Measurements from ENCODE around the gene MAP3K4. TPM values are rescaled to one million over a fixed set of nuclear protein-coding genes. Genes with fewer than 3 reads are reported as not detected.

MAP3K4 gene
- total RNA-seq, 1 donor from 2014 or later, result 47.2 TPM

GRCh38 chr6:161067749-161068148 is 76.2 kb downstream of the MAP3K4 start:
- Histone ChIP-seq H3K9me3 (no peaks in the 10 kb centered on the region), H3K4me1 (no peaks in the 10 kb centered on the region), H3K27ac (no peak overlapping the region), H3K27me3 (ENCODE audit: low read depth) (no peaks in the 10 kb centered on the region), H3K36me3 (peaks cover 13% of the 10 kb centered on the region), H3K4me3 (no peak overlapping the region)
- intact Hi-C loops (cut with DNase I), result no loop called here
- no peak for TF ChIP-seq CTCF (IDR thresholded peaks at IDR 0.05)
- DNase-seq, result no peak
- ATAC-seq, result no peak

DNA sequence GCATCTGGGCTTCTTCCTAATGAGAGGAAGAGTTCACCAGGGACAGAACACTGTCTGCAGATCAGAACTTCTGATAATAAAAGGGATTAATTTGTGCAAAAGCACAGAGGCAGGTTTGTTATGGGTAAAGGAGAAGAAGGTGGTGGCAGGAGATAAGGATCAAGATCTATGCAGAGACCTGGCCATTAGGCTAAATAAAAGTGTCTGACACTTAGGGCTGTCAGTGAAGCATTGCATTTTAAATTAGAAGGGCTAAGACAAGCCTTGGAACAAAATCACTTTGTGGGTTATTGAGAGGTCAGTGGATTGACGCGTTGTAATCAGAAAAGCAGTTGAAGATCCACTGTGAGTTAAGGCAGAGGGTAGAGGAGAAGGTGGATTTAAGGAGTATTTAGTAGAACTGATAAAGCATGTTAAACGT is 76.8 kb downstream of the MAP3K4 start:
- intact Hi-C loops (cut with DNase I), result no loop called here
- TF ChIP-seq CTCF (IDR thresholded peaks at IDR 0.05), result no peak
- no peaks in the 10 kb centered on the region for H3K9me3 ChIP-seq

GRCh38 chr6:161073930-161074329 is 82.4 kb downstream of the MAP3K4 start:
- peaks cover 54% of the 10 kb centered on the region for H3K36me3 ChIP-seq
- no peak for TF ChIP-seq CTCF (IDR thresholded peaks at IDR 0.05)
- no peak overlapping the region for H3K4me3 ChIP-seq
- DNase-seq (no peak), ATAC-seq (no peak)
- no peaks in the 10 kb centered on the region for H3K4me1 ChIP-seq
- H3K27ac ChIP-seq, result no peak overlapping the region
- no peaks in the 10 kb centered on the region for H3K27me3 ChIP-seq (ENCODE audit: low read depth)
- intact Hi-C loops (cut with DNase I), result no loop called here
- H3K9me3 ChIP-seq, result no peaks in the 10 kb centered on the region

More for the DNA sequence above, 76.8 kb downstream of the MAP3K4 start:
- H3K27me3 ChIP-seq (ENCODE audit: low read depth), result no peaks in the 10 kb centered on the region
- H3K4me1 ChIP-seq, result no peaks in the 10 kb centered on the region
- no peak overlapping the region for H3K4me3 ChIP-seq
- no peak for ATAC-seq
- H3K36me3 ChIP-seq, result peaks cover 14% of the 10 kb centered on the region
- DNase-seq, result no peak
- H3K27ac ChIP-seq, result no peak overlapping the region

- intact Hi-C loops (cut with DNase I), result no loop called here
- Histone ChIP-seq H3K27ac (no peak overlapping the region), H3K4me3 (no peak overlapping the region), H3K27me3 (ENCODE audit: low read depth) (no peaks in the 10 kb centered on the region), H3K4me1 (no peaks in the 10 kb centered on the region), H3K36me3 (peaks cover 59% of the 10 kb centered on the region), H3K9me3 (no peaks in the 10 kb centered on the region)
- DNase-seq (no peak), ATAC-seq (no peak)
- TF ChIP-seq CTCF (IDR thresholded peaks at IDR 0.05), result no peak
Measured at GRCh38 chr6:161074496-161075121, 83.0 kb downstream of the MAP3K4 start.

DNA sequence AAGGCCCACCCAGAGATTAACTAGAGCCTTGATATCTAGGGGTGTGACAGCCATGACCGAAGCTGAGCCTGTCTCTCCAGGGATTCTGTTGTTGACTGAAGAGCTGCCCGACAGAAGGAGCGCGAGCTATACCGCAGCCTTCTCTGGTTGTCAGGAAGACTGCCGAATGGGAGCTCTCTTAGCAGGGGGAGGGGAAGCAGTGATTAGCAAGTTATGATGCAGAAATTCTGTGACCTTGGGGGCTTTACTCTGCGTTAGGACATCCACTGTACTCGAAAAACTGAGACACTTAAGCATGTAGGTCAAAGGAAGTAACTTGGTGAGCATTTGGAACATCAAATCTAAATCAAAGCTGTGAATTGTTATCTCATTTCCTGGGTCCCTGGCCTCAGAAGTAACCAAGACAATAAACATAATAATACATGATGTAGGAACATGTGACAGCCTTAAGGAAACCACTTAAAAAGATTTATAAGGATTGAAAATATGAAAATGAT is 84.7 kb downstream of the MAP3K4 start:
- intact Hi-C loops (cut with DNase I), result no loop called here

More for the DNA sequence above, 84.7 kb downstream of the MAP3K4 start:
- ATAC-seq (no peak), DNase-seq (no peak)
- Histone ChIP-seq H3K4me1 (no peaks in the 10 kb centered on the region), H3K27me3 (ENCODE audit: low read depth) (no peaks in the 10 kb centered on the region), H3K4me3 (no peak overlapping the region), H3K9me3 (no peaks in the 10 kb centered on the region), H3K27ac (no peak overlapping the region), H3K36me3 (peaks cover 66% of the 10 kb centered on the region)
- TF ChIP-seq CTCF (IDR thresholded peaks at IDR 0.05), result no peak

Measured in lower lobe of right lung (tissue), 2 donors.